Thyroid gland (tissue), 4 donors: ENCODE measurements around the gene NLK. TPM values are rescaled to one million over a fixed set of nuclear protein-coding genes. Genes with fewer than 3 reads are reported as not detected.
"Not testable (repeated sequence)": the region's sequence is repeated elsewhere in the genome, so short reads cannot be mapped to it uniquely, and the experiment has no call there.

Experiments
- DNase-seq, 2 donors: peaks; one replicate each; pipeline ENCODE4 v3.0.0-alpha.2; 2019
- H3K27ac ChIP-seq, 3 donors: fragments of 200-600 bp; sonication (generic); 1 replicate in 2 of 3; 2 replicates in 1 of 3; pipeline ENCODE4 v1.5.1; 2016 to 2019; ENCODE audit warnings: mild to moderate bottlenecking in 1 of 3, moderate library complexity in 1 of 3
- H3K27me3 ChIP-seq: fragments of 200-600 bp; sonication (generic); one replicate; pipeline ENCODE4 v1.5.1; 2019
- H3K36me3 ChIP-seq, 2 donors: fragments of 200-600 bp; sonication (generic); one replicate each; pipeline ENCODE4 v1.5.1; 2016 to 2019
- H3K4me1 ChIP-seq, 2 donors: fragments of 200-600 bp; sonication (generic); one replicate each; pipeline ENCODE4 v1.5.1; 2017 to 2019
- H3K4me3 ChIP-seq, 3 donors: fragments of 200-600 bp; sonication (generic); replicated peaks in 1 of 3; 1 replicate in 2 of 3; 2 replicates in 1 of 3; pipeline ENCODE4 v1.5.1; 2016; ENCODE audit warnings: mild to moderate bottlenecking in 1 of 3
- H3K9me3 ChIP-seq: fragments of 200-600 bp; sonication (generic); one replicate; pipeline ENCODE4 v1.5.1; 2017
- CTCF ChIP-seq, 6 experiments: fragments of 200-600 bp in 3 of 6; fragments of 450-650 bp in 3 of 6; sonication (generic) in 3 of 6; IDR thresholded peaks; one replicate each; pipeline ENCODE4 v1.5.1; 2016 to 2019; ENCODE audit warnings: antibody characterized with exemption in 6 of 6, mild to moderate bottlenecking in 2 of 6, inconsistent platforms in 1 of 6, moderate library complexity in 1 of 6
- POLR2A ChIP-seq, 2 donors: fragments of 450-650 bp; IDR thresholded peaks; one replicate each; pipeline ENCODE4 v1.6.1; 2017; ENCODE audit warnings: antibody characterized with exemption in 2 of 2, mild to moderate bottlenecking in 2 of 2, moderate library complexity in 1 of 2
- WGBS, 2 donors: methylation state at CpG; one replicate each; pipeline ENCODE4 v1.1.5; 2017; 5-methylcytosine and 5-hydroxymethylcytosine counted together
- intact Hi-C: fragments of 100-400 bp; cut with DNase I; formaldehyde crosslinking; loops from one replicate; pipeline ENCODE4 v1.15.1; 2023
- total RNA-seq, 4 donors: library from RNA; depleted of rRNA; stranded (reverse); fragments of >200 nt; gene quantifications; one replicate each; pipeline ENCODE4 v1.2.3, GENCODE V29; 2016

Gene NLK
- total RNA-seq, 4 donors from 2014 or later, result 37.7 to 54.2 (median 46.0) TPM

- Histone ChIP-seq H3K4me1 (peaks cover 0 to under 1% of the 10 kb centered on the region in 2 donors), H3K27ac (no peak overlapping the region), H3K4me3 (no peak overlapping the region), H3K27me3 (no peaks in the 10 kb centered on the region), H3K36me3 (no peaks in the 10 kb centered on the region), H3K9me3 (no peaks in the 10 kb centered on the region)
- 90 to 91% methylated on average over 2 of the region's 2 CpGs for WGBS, 2 donors
- TF ChIP-seq CTCF (IDR thresholded peaks at IDR 0.05) (no peak), POLR2A (IDR thresholded peaks at IDR 0.05) (no peak)
- no peak for DNase-seq
- intact Hi-C loops, result no loop called here
Measured at GRCh38 chr17:28097901-28098300, 55.4 kb downstream of the NLK start.

GRCh38 chr17:28098591-28098990 lies 56.1 kb downstream of the NLK start:
- DNase-seq, result not testable (repeated sequence)

GRCh38 chr17:28100251-28100650 lies 57.8 kb downstream of the NLK start:
- Histone ChIP-seq H3K9me3 (no peaks in the 10 kb centered on the region), H3K4me1 (no peaks in the 10 kb centered on the region), H3K27me3 (no peaks in the 10 kb centered on the region), H3K27ac (no peak overlapping the region), H3K36me3 (no peaks in the 10 kb centered on the region), H3K4me3 (no peak overlapping the region)
- no peak for TF ChIP-seq POLR2A (IDR thresholded peaks at IDR 0.05)
- TF ChIP-seq CTCF (IDR thresholded peaks at IDR 0.05), result no peak
- intact Hi-C loops, result no loop called here
- no peak for DNase-seq
- WGBS, 2 donors, result 94 to 98% methylated on average over 1 of the region's 1 CpG

More at GRCh38 chr17:28098591-28098990, 56.1 kb downstream of the NLK start:
- H3K9me3 ChIP-seq, intact Hi-C loops, H3K27me3 ChIP-seq, H3K4me3 ChIP-seq, H3K27ac ChIP-seq, H3K36me3 ChIP-seq, H3K4me1 ChIP-seq: not testable (repeated sequence)
- WGBS, 2 donors, result 98 to 99% methylated on average over 12 of the region's 12 CpGs

GRCh38 chr17:28100936-28101335 lies 58.5 kb downstream of the NLK start:
- DNase-seq, result no peak
- Histone ChIP-seq H3K36me3 (no peaks in the 10 kb centered on the region), H3K9me3 (no peaks in the 10 kb centered on the region), H3K4me3 (no peak overlapping the region), H3K4me1 (no peaks in the 10 kb centered on the region), H3K27me3 (no peaks in the 10 kb centered on the region), H3K27ac (no peak overlapping the region)
- intact Hi-C loops, result no loop called here
- WGBS, 2 donors, result 86 to 90% methylated on average over 1 of the region's 1 CpG
- no peak for TF ChIP-seq CTCF (IDR thresholded peaks at IDR 0.05)
- TF ChIP-seq POLR2A (IDR thresholded peaks at IDR 0.05), result no peak

GRCh38 chr17:28101919-28102318 lies 59.4 kb downstream of the NLK start:
- Histone ChIP-seq H3K4me3 (no peak overlapping the region), H3K27me3 (no peaks in the 10 kb centered on the region), H3K4me1 (no peaks in the 10 kb centered on the region), H3K27ac (no peak overlapping the region), H3K9me3 (no peaks in the 10 kb centered on the region), H3K36me3 (no peaks in the 10 kb centered on the region)
- TF ChIP-seq CTCF (IDR thresholded peaks at IDR 0.05) (no peak), POLR2A (IDR thresholded peaks at IDR 0.05) (no peak)
- no peak for DNase-seq
- intact Hi-C loops, result no loop called here

- intact Hi-C loops, result no loop called here
- Histone ChIP-seq H3K4me1 (no peaks in the 10 kb centered on the region), H3K27ac (no peak overlapping the region), H3K4me3 (no peak overlapping the region), H3K9me3 (no peaks in the 10 kb centered on the region), H3K36me3 (no peaks in the 10 kb centered on the region), H3K27me3 (no peaks in the 10 kb centered on the region)
- TF ChIP-seq POLR2A (IDR thresholded peaks at IDR 0.05) (no peak), CTCF (IDR thresholded peaks at IDR 0.05) (no peak)
- 44 to 79% methylated on average over 1 of the region's 1 CpG for WGBS, 2 donors
- no peak for DNase-seq
Measured at GRCh38 chr17:28105501-28105900, 63.0 kb downstream of the NLK start.
